Epithelial cell of esophagus (primary cell): ENCODE measurements around the gene DCBLD2.

Experiments used
- DNase-seq: peaks from one replicate; pipeline ENCODE4 v3.0.0; 2010; ENCODE audit warnings: low read depth
- H3K4me3 ChIP-seq: 2 replicates; pipeline ENCODE4 v1.5.1; 2011; ENCODE audit warnings: mild to moderate bottlenecking, low read length, control low read depth
- TF ChIP-seq, protein P1 (sequence below): IDR thresholded peaks from 2 replicates; pipeline ENCODE4 v1.5.1; 2011; ENCODE audit warnings: low read depth, mild to moderate bottlenecking, low read length, control low read depth, inconsistent platforms; ENCODE audit not compliant: insufficient read depth; ENCODE audit errors: missing control alignments

DCBLD2 gene

DNA sequence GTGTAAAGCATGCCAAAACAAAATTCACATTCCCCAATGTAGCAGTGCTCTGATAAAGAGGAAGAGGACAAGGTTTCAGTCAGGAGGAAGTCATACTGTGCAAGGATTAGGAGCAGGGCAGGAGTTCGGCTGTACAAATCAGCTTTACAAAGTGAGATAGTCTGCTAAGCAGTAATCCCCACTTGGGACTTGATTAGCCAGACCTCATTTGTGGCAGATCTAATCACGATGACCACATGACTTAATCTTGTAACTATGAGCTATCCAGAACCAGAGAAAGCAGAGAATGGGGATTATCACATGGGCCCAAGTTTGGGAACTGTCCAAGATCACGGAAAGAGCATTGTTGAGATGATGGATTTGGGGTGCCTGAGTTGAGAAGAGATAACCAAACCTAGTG is 7.8 kb downstream of the DCBLD2 start:
- H3K4me3 ChIP-seq: no peak overlapping the region
- DNase-seq: no peak
- TF ChIP-seq, protein P1, sequence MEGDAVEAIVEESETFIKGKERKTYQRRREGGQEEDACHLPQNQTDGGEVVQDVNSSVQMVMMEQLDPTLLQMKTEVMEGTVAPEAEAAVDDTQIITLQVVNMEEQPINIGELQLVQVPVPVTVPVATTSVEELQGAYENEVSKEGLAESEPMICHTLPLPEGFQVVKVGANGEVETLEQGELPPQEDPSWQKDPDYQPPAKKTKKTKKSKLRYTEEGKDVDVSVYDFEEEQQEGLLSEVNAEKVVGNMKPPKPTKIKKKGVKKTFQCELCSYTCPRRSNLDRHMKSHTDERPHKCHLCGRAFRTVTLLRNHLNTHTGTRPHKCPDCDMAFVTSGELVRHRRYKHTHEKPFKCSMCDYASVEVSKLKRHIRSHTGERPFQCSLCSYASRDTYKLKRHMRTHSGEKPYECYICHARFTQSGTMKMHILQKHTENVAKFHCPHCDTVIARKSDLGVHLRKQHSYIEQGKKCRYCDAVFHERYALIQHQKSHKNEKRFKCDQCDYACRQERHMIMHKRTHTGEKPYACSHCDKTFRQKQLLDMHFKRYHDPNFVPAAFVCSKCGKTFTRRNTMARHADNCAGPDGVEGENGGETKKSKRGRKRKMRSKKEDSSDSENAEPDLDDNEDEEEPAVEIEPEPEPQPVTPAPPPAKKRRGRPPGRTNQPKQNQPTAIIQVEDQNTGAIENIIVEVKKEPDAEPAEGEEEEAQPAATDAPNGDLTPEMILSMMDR: no peak

DNA sequence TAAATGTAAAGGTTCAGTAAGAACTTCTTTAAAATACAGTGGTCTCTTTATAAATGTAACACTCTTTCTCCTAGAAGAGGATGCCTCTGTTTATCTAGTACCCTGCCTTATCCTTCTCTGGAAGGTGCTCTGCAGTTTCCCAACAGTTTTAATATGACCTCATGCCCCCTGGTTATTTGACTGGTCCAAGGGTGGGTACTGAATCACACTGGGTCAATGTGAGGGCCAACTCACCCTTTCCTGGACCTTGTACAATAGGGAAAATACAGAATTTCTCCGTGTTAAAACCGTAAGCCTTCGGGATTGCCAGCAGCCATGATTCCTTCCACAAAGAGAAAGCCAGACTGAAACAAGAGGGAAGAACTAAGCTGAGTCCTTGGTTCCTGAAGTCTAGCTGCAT is 9.2 kb downstream of the DCBLD2 start:
- DNase-seq: no peak
- TF ChIP-seq, protein P1: no peak
- no peak overlapping the region for H3K4me3 ChIP-seq

DNA sequence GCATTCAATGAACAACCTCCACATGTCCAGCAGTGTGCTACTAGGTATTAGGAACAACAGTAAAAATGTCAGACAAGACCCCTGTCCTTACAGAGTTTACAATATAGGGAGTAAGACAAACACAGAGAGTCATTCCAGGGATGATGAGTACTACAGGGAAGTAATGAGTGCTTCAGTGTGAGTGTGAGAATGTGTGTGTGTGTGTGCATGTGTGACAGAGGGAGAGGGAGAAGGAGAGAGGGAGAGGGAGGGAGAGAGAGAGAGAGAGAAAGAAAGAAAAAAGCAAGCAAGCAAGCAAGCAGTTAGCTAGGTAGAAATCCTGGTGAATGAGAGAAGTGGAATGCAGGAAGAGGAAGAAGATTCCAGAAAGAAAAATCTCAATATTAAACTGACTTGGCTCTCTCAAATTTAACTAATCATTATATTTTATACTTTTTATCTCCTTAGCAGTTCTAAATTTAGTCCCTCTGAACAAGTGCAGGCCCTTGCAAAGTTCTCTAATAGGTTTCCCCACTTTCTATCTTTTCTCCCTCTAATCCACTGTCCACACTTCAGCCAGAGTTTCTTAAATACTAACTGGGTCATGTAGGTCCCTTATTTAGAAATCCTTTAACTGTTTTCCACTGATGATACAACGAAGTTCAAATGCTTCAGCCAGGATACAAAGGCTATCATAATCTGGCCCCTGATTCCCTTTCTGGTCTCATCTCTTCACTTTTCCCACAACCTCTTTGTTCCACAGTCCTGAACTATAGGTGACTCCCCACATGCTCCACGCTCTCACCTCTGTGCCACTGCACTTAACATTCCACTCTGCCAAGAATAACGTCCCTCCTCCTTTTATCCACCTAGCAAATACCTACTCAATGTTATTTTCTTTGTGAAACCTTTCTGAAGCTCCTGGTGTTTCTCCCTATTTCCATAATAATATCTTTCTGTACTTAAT is 10.3 kb downstream of the DCBLD2 start:
- H3K4me3 ChIP-seq: no peak overlapping the region
- DNase-seq: peak; percentile 31
- TF ChIP-seq, protein P1: no peak

DNA sequence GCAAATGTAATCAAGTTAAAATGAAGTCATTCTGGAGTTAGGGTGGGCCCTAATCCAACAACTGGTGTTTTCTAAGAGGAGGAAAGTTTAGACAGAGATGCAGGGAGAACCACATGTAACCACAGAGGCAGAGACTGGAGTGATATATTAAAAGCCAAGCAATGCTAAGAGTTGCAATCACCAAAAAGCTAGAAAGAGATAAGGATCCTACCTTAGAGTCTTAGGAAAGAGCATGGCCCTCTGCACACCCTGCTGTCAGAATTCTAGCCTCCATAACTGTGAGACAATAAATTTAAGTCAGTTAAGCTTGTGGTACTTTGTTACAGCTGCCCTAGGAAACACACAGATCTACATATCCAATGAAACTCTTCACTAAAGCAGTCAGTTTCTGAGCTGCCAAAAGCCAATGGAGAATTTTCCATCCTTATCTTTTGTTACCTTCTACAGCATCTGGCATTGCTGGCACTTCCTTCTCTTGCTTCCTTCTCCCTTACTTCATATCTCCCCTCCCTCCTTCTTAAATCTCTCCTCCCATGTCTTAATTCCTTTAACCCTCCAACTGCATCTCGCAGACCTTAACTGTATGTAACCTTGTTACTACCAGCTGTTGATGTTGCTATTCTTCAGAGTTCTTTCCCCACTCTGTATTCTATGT is 11.2 kb downstream of the DCBLD2 start:
- TF ChIP-seq, protein P1: no peak
- DNase-seq: no peak
- H3K4me3 ChIP-seq: no peak overlapping the region

DNA sequence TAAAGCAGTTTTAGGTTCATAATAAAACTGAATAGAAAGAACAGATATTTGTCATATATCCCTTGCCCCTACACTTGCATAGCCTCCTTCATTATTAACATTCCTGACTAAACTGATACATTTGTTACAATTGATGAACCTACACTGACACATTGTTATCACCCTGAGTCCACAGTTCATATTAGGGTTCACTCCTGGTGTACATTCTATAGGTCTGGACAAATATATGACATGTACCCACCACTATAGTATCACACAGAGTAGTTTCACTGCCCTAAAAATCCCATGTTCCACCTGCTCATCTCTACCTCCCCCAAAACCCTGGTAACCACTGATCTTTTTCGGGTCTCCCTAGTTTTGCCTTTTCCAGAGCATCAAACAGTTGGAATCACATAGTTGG is 13.8 kb downstream of the DCBLD2 start:
- no peak overlapping the region for H3K4me3 ChIP-seq
- DNase-seq: no peak
- TF ChIP-seq, protein P1: no peak

- DNase-seq: no peak
- H3K4me3 ChIP-seq: no peak overlapping the region
- TF ChIP-seq, protein P1: no peak
Observed at GRCh38 chr3:98886525-98886924, 15.0 kb downstream of the DCBLD2 start.
